SK-N-SH (cell line): Measurements from ENCODE around the gene PTK6. TPM values are rescaled to one million over a fixed set of nuclear protein-coding genes. Genes with fewer than 3 reads are reported as not detected.

Experiments used
- CTCF ChIA-PET: fragments of 300-600, 350-600 bp; formaldehyde crosslinking; extraction: SDS; loops from one replicate; lab custom pipeline; 2021; lab: Yijun Ruan, JAX
- POLR2A ChIA-PET: fragments of 350-600 bp; sonication (Branson Sonifier 250); formaldehyde crosslinking; extraction: SDS; loops from one replicate; lab custom pipeline; 2020; ENCODE audit warnings: antibody characterized with exemption, inconsistent platforms; lab: Yijun Ruan, JAX
- DNase-seq: peaks from one replicate; pipeline ENCODE4 v3.0.0; 2012
- H2AFZ ChIP-seq: fragments of 200-600 bp; sonication (generic); 2 replicates; pipeline ENCODE4 v1.8.1; 2016; ENCODE audit warnings: antibody characterized with exemption, mild to moderate bottlenecking, low read depth
- H3F3A ChIP-seq: fragments of 200-600 bp; sonication (generic); replicated peaks from 2 replicates; pipeline ENCODE3; 2016; ENCODE audit warnings: antibody characterized with exemption, mild to moderate bottlenecking; ENCODE audit not compliant: insufficient read depth
- H3K27ac ChIP-seq, 2 experiments: fragments of 200-500 bp in 1 of 2; fragments of 200-600 bp in 1 of 2; sonication (Bioruptor generic) in 1 of 2; sonication (generic), shearing (Covaris generic) in 1 of 2; 2 replicates each; pipeline versions ENCODE4 v1.5.1 to v1.6.1; 2014 to 2016; ENCODE audit warnings: low read depth in 2 of 2, inconsistent platforms in 1 of 2, low read length in 1 of 2, mild to moderate bottlenecking in 1 of 2, mixed read lengths in 1 of 2
- H3K27me3 ChIP-seq: fragments of 200-600 bp; sonication (generic), shearing (Covaris generic); 2 replicates; pipeline ENCODE4 v1.6.1; 2016; ENCODE audit warnings: mixed run types; ENCODE audit not compliant: insufficient read depth
- H3K36me3 ChIP-seq, 2 experiments: fragments of 200-500 bp in 1 of 2; fragments of 200-600 bp in 1 of 2; sonication (Bioruptor generic) in 1 of 2; sonication (generic) in 1 of 2; replicated peaks in 1 of 2; 2 replicates each; pipeline versions ENCODE3 to v1.5.1; 2014 to 2016; ENCODE audit warnings: low read length in 1 of 2, mild to moderate bottlenecking in 1 of 2; ENCODE audit not compliant: insufficient read depth in 2 of 2, control insufficient read depth in 1 of 2
- H3K4me1 ChIP-seq, 2 experiments: fragments of 200-500 bp in 1 of 2; fragments of 200-600 bp in 1 of 2; sonication (Bioruptor generic) in 1 of 2; sonication (generic), shearing (Covaris generic) in 1 of 2; 2 replicates each; pipeline versions ENCODE4 v1.5.1 to v1.6.1; 2014 to 2016; ENCODE audit warnings: low read depth in 1 of 2, low read length in 1 of 2, mixed run types in 1 of 2; ENCODE audit not compliant: insufficient read depth in 2 of 2, control insufficient read depth in 1 of 2
- H3K4me2 ChIP-seq: fragments of 200-600 bp; sonication (generic), shearing (Covaris generic); 2 replicates; pipeline ENCODE4 v1.6.1; 2017; ENCODE audit warnings: mixed run types
- H3K4me3 ChIP-seq, 2 experiments: fragments of 200-500 bp in 1 of 2; fragments of 200-600 bp in 1 of 2; sonication (Bioruptor generic) in 1 of 2; sonication (generic), shearing (Covaris generic) in 1 of 2; 2 replicates each; pipeline versions ENCODE4 v1.5.1 to v1.8.1; 2014 to 2016; ENCODE audit warnings: low read depth in 2 of 2, inconsistent platforms in 1 of 2, low read length in 1 of 2, mild to moderate bottlenecking in 1 of 2, mixed read lengths in 1 of 2, moderate library complexity in 1 of 2
- H3K79me2 ChIP-seq: fragments of 200-600 bp; sonication (generic); 2 replicates; pipeline ENCODE4 v1.8.1; 2017; ENCODE audit warnings: mild to moderate bottlenecking; ENCODE audit not compliant: insufficient read depth
- H3K9ac ChIP-seq: fragments of 200-600 bp; sonication (generic); 2 replicates; pipeline ENCODE4 v1.6.1; 2017; ENCODE audit warnings: mixed run types
- H3K9me2 ChIP-seq: fragments of 200-600 bp; sonication (generic); 2 replicates; pipeline ENCODE4 v1.6.1; 2017; ENCODE audit warnings: mixed run types
- H3K9me3 ChIP-seq: fragments of 200-600 bp; sonication (generic); 2 replicates; pipeline ENCODE4 v1.6.1; 2017; ENCODE audit warnings: mixed run types, mild to moderate bottlenecking, moderate library complexity
- H4K20me1 ChIP-seq: fragments of 200-600 bp; sonication (generic); 2 replicates; pipeline ENCODE4 v1.6.1; 2017; ENCODE audit warnings: mild to moderate bottlenecking, mixed run types; ENCODE audit not compliant: insufficient read depth
- EP300 ChIP-seq, 2 experiments: IDR thresholded peaks; 2 replicates each; pipeline versions ENCODE4 v1.4.0 to v1.6.1; 2012; ENCODE audit warnings: borderline replicate concordance in 1 of 2, low read depth in 1 of 2, low read length in 1 of 2
- FOSL2 ChIP-seq: IDR thresholded peaks from 2 replicates; pipeline ENCODE4 v1.4.0; 2012; ENCODE audit warnings: low read depth, mild to moderate bottlenecking, moderate library complexity, borderline replicate concordance
- GABPA ChIP-seq: IDR thresholded peaks from 2 replicates; pipeline ENCODE4 v1.4.0; 2012; ENCODE audit warnings: low read depth, mild to moderate bottlenecking
- JUND ChIP-seq: IDR thresholded peaks from 2 replicates; pipeline ENCODE4 v1.4.0; 2012
- MEF2A ChIP-seq: IDR thresholded peaks from 2 replicates; pipeline ENCODE4 v1.4.0; 2012; ENCODE audit warnings: low read depth, borderline replicate concordance
- NFIC ChIP-seq: IDR thresholded peaks from 2 replicates; pipeline ENCODE4 v1.4.0; 2012; ENCODE audit warnings: borderline replicate concordance
- POLR2AphosphoS5 ChIP-seq: IDR thresholded peaks from 2 replicates; pipeline ENCODE4 v1.6.1; 2012; ENCODE audit warnings: low read depth, low read length
- RAD21 ChIP-seq: IDR thresholded peaks from 2 replicates; pipeline ENCODE4 v1.6.1; 2012; ENCODE audit warnings: mild to moderate bottlenecking, low read length
- RCOR1 ChIP-seq: fragments of 150-350 bp; IDR thresholded peaks from 2 replicates; pipeline ENCODE4 v1.6.1; 2017; ENCODE audit warnings: antibody characterized with exemption, low read length
- RFX5 ChIP-seq: IDR thresholded peaks from 2 replicates; pipeline ENCODE4 v1.6.1; 2012; ENCODE audit warnings: mild to moderate bottlenecking, improper control_type of control experiment, low read length
- RXRA ChIP-seq: IDR thresholded peaks from 2 replicates; pipeline ENCODE4 v1.4.0; 2012; ENCODE audit warnings: low read depth, mild to moderate bottlenecking, borderline replicate concordance
- SMC3 ChIP-seq: IDR thresholded peaks from 2 replicates; pipeline ENCODE4 v1.6.1; 2012; ENCODE audit warnings: low read depth, low read length, improper control_type of control experiment
- TAF1 ChIP-seq: IDR thresholded peaks from 2 replicates; pipeline ENCODE4 v1.6.1; 2012; ENCODE audit warnings: low read depth, mild to moderate bottlenecking, low read length, moderate library complexity, borderline replicate concordance
- TCF12 ChIP-seq: IDR thresholded peaks from 2 replicates; pipeline ENCODE4 v1.4.0; 2012
- TEAD4 ChIP-seq: IDR thresholded peaks from 2 replicates; pipeline ENCODE4 v1.4.0; 2012; ENCODE audit warnings: mild to moderate bottlenecking, borderline replicate concordance; ENCODE audit not compliant: insufficient read depth
- YY1 ChIP-seq: IDR thresholded peaks from 2 replicates; pipeline ENCODE4 v1.4.0; 2012; ENCODE audit warnings: low read depth, mild to moderate bottlenecking
- WGBS: methylation state at CpG from one replicate; pipeline ENCODE4 v1.1.6; 2017; ENCODE audit warnings: low lambda C conversion rate; 5-methylcytosine and 5-hydroxymethylcytosine counted together
- polyA plus RNA-seq, 3 experiments: library from polyadenylated mRNA; depleted of rRNA; stranded (reverse); fragments of >200 nt; gene quantifications; 2 replicates each; pipeline ENCODE4 v1.2.3, GENCODE V29; 2012
- TF ChIP-seq, protein P1 (sequence below): fragments of 200-600 bp; sonication (generic); IDR thresholded peaks from 2 replicates; pipeline ENCODE4 v1.6.1; 2017; ENCODE audit warnings: antibody characterized with exemption, mild to moderate bottlenecking, moderate library complexity
- TF ChIP-seq, protein P2 (sequence below): fragments of 150-350 bp; IDR thresholded peaks from 2 replicates; pipeline ENCODE4 v1.6.1; 2017; ENCODE audit warnings: antibody characterized with exemption, low read length, low read depth, borderline replicate concordance
- TF ChIP-seq, protein P3 (sequence below): IDR thresholded peaks from 2 replicates; pipeline ENCODE4 v1.4.0; 2012; ENCODE audit warnings: low read depth, borderline replicate concordance
- TF ChIP-seq, protein P4 (sequence below): IDR thresholded peaks from 2 replicates; pipeline ENCODE4 v1.6.1; 2012; ENCODE audit warnings: mild to moderate bottlenecking, low read depth, low read length, moderate library complexity

The PTK6 gene
- polyA plus RNA-seq, 1 of the 3 experiments (the other 2 are of a cell fraction), result 0.07 TPM

DNA sequence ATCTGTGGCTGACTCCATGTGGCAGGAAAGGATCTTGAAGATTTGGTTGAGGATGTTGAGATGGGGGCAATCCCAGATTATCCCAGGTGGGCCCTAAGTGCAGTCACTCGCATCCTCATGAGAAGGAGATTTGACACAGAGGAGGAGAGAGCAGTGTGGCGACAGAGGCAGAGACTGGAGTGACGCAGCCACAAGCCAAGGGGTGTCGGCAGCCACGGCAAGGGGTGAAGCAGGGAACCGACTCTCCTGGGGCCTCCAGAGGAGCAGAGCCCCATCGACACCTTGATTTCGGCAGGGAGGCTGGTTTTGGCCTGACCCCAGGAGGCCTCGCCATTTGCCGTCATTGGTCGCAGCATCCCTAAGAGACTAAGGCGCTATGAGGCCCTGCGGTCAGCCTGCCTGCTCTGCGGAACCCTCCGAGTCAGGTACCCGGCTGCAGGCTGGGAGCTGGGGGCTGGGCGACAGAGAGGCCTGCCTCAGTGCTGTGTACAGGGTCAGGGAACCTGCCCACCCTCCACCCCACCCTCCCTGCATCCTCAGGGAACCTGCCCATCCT lies 50.8 kb downstream of the PTK6 start:
- H3F3A ChIP-seq, result no peaks in the 10 kb centered on the region
- H4K20me1 ChIP-seq, result no peaks in the 10 kb centered on the region
- no peak overlapping the region for H2AFZ ChIP-seq
- no peak overlapping the region for H3K9ac ChIP-seq
- H3K4me2 ChIP-seq, result no peak overlapping the region
- ChIA-PET CTCF (no interaction called here), POLR2A (interaction anchor here (1.5 kb wide), 1 partner anchor 10 kb away, joined by 5 read pairs; no protein-coding TSS in a partner anchor)
- no peaks in the 10 kb centered on the region for H3K9me3 ChIP-seq
- no peak overlapping the region for H3K4me3 ChIP-seq
- no peak for DNase-seq
- H3K79me2 ChIP-seq, result no peaks in the 10 kb centered on the region
- TF ChIP-seq, protein P1, sequence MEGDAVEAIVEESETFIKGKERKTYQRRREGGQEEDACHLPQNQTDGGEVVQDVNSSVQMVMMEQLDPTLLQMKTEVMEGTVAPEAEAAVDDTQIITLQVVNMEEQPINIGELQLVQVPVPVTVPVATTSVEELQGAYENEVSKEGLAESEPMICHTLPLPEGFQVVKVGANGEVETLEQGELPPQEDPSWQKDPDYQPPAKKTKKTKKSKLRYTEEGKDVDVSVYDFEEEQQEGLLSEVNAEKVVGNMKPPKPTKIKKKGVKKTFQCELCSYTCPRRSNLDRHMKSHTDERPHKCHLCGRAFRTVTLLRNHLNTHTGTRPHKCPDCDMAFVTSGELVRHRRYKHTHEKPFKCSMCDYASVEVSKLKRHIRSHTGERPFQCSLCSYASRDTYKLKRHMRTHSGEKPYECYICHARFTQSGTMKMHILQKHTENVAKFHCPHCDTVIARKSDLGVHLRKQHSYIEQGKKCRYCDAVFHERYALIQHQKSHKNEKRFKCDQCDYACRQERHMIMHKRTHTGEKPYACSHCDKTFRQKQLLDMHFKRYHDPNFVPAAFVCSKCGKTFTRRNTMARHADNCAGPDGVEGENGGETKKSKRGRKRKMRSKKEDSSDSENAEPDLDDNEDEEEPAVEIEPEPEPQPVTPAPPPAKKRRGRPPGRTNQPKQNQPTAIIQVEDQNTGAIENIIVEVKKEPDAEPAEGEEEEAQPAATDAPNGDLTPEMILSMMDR, result no peak
- no peak for TF ChIP-seq MEF2A
- TF ChIP-seq EP300 (IDR thresholded peaks at IDR 0.05; ENCODE audit: borderline replicate concordance in 1 of 2, low read depth in 1 of 2, low read length in 1 of 2), result no peak
- no peak for TF ChIP-seq NFIC
- no peak for TF ChIP-seq RCOR1
- TF ChIP-seq RAD21, result no peak
- TF ChIP-seq RFX5, result no peak
- TF ChIP-seq, protein P2, sequence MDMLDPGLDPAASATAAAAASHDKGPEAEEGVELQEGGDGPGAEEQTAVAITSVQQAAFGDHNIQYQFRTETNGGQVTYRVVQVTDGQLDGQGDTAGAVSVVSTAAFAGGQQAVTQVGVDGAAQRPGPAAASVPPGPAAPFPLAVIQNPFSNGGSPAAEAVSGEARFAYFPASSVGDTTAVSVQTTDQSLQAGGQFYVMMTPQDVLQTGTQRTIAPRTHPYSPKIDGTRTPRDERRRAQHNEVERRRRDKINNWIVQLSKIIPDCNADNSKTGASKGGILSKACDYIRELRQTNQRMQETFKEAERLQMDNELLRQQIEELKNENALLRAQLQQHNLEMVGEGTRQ, result no peak
- TF ChIP-seq POLR2AphosphoS5, result no peak
- no peak for TF ChIP-seq RXRA
- no peak for TF ChIP-seq SMC3
- no peak for TF ChIP-seq JUND
- TF ChIP-seq, protein P3, sequence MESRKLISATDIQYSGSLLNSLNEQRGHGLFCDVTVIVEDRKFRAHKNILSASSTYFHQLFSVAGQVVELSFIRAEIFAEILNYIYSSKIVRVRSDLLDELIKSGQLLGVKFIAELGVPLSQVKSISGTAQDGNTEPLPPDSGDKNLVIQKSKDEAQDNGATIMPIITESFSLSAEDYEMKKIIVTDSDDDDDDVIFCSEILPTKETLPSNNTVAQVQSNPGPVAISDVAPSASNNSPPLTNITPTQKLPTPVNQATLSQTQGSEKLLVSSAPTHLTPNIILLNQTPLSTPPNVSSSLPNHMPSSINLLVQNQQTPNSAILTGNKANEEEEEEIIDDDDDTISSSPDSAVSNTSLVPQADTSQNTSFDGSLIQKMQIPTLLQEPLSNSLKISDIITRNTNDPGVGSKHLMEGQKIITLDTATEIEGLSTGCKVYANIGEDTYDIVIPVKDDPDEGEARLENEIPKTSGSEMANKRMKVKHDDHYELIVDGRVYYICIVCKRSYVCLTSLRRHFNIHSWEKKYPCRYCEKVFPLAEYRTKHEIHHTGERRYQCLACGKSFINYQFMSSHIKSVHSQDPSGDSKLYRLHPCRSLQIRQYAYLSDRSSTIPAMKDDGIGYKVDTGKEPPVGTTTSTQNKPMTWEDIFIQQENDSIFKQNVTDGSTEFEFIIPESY, result no peak
- TF ChIP-seq TEAD4, result no peak
- TF ChIP-seq YY1, result no peak
- TF ChIP-seq GABPA, result no peak
- no peak for TF ChIP-seq FOSL2
- no peak for TF ChIP-seq TCF12
- TF ChIP-seq, protein P4, sequence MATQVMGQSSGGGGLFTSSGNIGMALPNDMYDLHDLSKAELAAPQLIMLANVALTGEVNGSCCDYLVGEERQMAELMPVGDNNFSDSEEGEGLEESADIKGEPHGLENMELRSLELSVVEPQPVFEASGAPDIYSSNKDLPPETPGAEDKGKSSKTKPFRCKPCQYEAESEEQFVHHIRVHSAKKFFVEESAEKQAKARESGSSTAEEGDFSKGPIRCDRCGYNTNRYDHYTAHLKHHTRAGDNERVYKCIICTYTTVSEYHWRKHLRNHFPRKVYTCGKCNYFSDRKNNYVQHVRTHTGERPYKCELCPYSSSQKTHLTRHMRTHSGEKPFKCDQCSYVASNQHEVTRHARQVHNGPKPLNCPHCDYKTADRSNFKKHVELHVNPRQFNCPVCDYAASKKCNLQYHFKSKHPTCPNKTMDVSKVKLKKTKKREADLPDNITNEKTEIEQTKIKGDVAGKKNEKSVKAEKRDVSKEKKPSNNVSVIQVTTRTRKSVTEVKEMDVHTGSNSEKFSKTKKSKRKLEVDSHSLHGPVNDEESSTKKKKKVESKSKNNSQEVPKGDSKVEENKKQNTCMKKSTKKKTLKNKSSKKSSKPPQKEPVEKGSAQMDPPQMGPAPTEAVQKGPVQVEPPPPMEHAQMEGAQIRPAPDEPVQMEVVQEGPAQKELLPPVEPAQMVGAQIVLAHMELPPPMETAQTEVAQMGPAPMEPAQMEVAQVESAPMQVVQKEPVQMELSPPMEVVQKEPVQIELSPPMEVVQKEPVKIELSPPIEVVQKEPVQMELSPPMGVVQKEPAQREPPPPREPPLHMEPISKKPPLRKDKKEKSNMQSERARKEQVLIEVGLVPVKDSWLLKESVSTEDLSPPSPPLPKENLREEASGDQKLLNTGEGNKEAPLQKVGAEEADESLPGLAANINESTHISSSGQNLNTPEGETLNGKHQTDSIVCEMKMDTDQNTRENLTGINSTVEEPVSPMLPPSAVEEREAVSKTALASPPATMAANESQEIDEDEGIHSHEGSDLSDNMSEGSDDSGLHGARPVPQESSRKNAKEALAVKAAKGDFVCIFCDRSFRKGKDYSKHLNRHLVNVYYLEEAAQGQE, result no peak
- TF ChIP-seq TAF1, result no peak
- H3K27ac ChIP-seq, result no peak overlapping the region
- peaks cover 0 to 42% of the 10 kb centered on the region in 2 experiments; a peak in 1 of 4 replicates for H3K4me1 ChIP-seq
- no peaks in the 10 kb centered on the region for H3K9me2 ChIP-seq
- H3K36me3 ChIP-seq, result no peaks in the 10 kb centered on the region
- WGBS, result 97% methylated on average over 10 of the region's 17 CpGs
- no peaks in the 10 kb centered on the region for H3K27me3 ChIP-seq
